Posterior cingulate gyrus (tissue), 11 donors: Measurements from ENCODE around the gene TOMM7.
A peak's percentile ranks its signal among the peaks of the same experiment; 100 is the strongest.
"Not testable (repeated sequence)": the region's sequence is repeated elsewhere in the genome, so short reads cannot be mapped to it uniquely, and the experiment has no call there.

Experiments
- DNase-seq, 10 donors: peaks; one replicate each; pipeline versions ENCODE4 v3.0.0 to v3.0.0-alpha.2; 2020 to 2021; ENCODE audit warnings: mixed read lengths in 3 of 10
- intact Hi-C: fragments of 100-400 bp; cut with DNase I; formaldehyde crosslinking; loops from one replicate; pipeline ENCODE4 v1.15.1; 2023

The TOMM7 gene

GRCh38 chr7:22791204-22792158 lies 31.2 kb downstream of the TOMM7 start:
- DNase-seq: no peak
- intact Hi-C loops: no loop called here

GRCh38 chr7:22790640-22791039 lies 32.0 kb downstream of the TOMM7 start:
- intact Hi-C loops: not testable (repeated sequence)

GRCh38 chr7:22787951-22788350 lies 34.7 kb downstream of the TOMM7 start:
- intact Hi-C loops: no loop called here
- DNase-seq: no peak

More at GRCh38 chr7:22790640-22791039, 32.0 kb downstream of the TOMM7 start:
- DNase-seq: not testable (repeated sequence)

- intact Hi-C loops: no loop called here
- no peak for DNase-seq
Measured at GRCh38 chr7:22786290-22786932, 36.2 kb downstream of the TOMM7 start.

GRCh38 chr7:22784346-22784745 lies 38.3 kb downstream of the TOMM7 start:
- DNase-seq: no peak
- intact Hi-C loops: loop anchor here (5.0 kb wide), 1 partner anchor 222 kb away; no protein-coding TSS in a partner anchor

- no peak for DNase-seq
- intact Hi-C loops: loop anchor here (5.0 kb wide), 1 partner anchor 221 kb away; no protein-coding TSS in a partner anchor
Measured at GRCh38 chr7:22783421-22783820, 39.2 kb downstream of the TOMM7 start.

- peak in 5 of 10 donors; percentile 15 to 73 (median 43) for DNase-seq
- intact Hi-C loops: loop anchor here (5.0 kb wide), 1 partner anchor 220 kb away; no protein-coding TSS in a partner anchor
Measured at GRCh38 chr7:22782616-22783232, 39.9 kb downstream of the TOMM7 start.

GRCh38 chr7:22781230-22781711 lies 41.4 kb downstream of the TOMM7 start:
- no peak for DNase-seq
- intact Hi-C loops: loop anchor here (5.0 kb wide), 1 partner anchor 219 kb away; no protein-coding TSS in a partner anchor

- intact Hi-C loops: loop anchor here (5.0 kb wide), 1 partner anchor 218 kb away; no protein-coding TSS in a partner anchor
- not testable (repeated sequence) for DNase-seq
Measured at GRCh38 chr7:22779730-22780323, 42.8 kb downstream of the TOMM7 start.

GRCh38 chr7:22776964-22777363 lies 45.7 kb downstream of the TOMM7 start:
- intact Hi-C loops: no loop called here
- no peak for DNase-seq

GRCh38 chr7:22772885-22773284 lies 49.8 kb downstream of the TOMM7 start:
- no peak for DNase-seq
- intact Hi-C loops: no loop called here

- intact Hi-C loops: no loop called here
- DNase-seq: no peak
Measured at GRCh38 chr7:22771872-22772228, 50.8 kb downstream of the TOMM7 start.

- DNase-seq: no peak
- intact Hi-C loops: no loop called here
Measured at GRCh38 chr7:22771194-22771871, 51.3 kb downstream of the TOMM7 start.

GRCh38 chr7:22765609-22766008 lies 57.0 kb downstream of the TOMM7 start:
- DNase-seq: no peak
- intact Hi-C loops: no loop called here
